ENCODE results near the gene POTEB3. TPM values are rescaled to one million over a fixed set of nuclear protein-coding genes. Genes with fewer than 3 reads are reported as not detected.
"Not testable (repeated sequence)": the region's sequence is repeated elsewhere in the genome, so short reads cannot be mapped to it uniquely, and the experiment has no call there.

POTEB3 gene
- total RNA-seq: not detected

DNA sequence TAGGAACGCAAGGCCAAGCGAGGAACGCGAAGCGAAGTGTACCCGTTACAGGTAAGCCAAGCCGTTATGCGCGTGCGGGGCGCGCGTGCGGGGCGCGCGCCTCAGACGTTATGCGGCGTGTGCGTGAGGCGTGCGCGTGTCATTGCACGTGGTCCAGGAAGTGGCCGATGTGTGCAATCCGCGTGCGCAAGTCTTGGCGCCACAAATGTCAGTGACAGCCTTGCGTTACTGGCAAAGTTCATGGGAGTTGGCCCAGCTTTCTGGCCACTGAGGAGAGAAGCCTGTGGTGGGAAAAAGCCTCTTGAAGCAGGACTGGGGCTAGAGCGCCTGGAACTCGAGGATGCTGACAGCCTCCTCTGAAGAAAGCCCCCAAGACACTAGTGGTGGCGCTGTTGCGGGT is at the start of gene POTEB3:
TSS of gene POTEB3 (minus strand) at position 101 of the 400 bp plus-strand sequence. CDS start 488 bp downstream, outside the sequence.
- H3K4me3 Mint-ChIP-seq; H3K9me3 Mint-ChIP-seq; intact Hi-C loops (cut with micrococcal nuclease); DNase-seq; POLR2A ChIA-PET; H3K27me3 Mint-ChIP-seq; H3K36me3 Mint-ChIP-seq; H3K4me1 Mint-ChIP-seq (ENCODE audit: low read depth); CTCF ChIA-PET; H3K27ac Mint-ChIP-seq: not testable (repeated sequence)

DNA sequence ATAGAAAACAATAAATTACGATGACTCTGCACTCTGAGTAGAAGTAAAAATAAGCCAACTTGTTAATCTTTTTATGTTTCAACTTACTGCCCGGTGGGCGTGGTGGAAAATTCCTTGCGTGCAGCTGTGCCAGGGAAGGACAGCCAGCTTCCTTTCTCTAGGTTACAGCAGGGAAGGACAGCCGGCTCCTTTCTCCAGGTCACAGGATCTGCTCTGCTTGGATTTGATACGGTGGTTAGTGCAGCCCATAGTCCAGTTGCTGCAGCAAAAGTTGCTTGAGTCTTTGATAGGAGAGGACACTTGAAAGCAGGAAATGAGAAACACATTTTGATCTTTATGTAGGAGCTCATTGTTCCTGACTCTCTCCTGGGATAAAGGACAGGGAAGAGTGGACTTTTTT is 13.4 kb upstream of the POTEB3 start:
- H3K27me3 Mint-ChIP-seq; H3K4me3 Mint-ChIP-seq; intact Hi-C loops (cut with micrococcal nuclease); CTCF ChIA-PET; H3K27ac Mint-ChIP-seq; H3K9me3 Mint-ChIP-seq; POLR2A ChIA-PET; H3K4me1 Mint-ChIP-seq (ENCODE audit: low read depth); DNase-seq; H3K36me3 Mint-ChIP-seq: not testable (repeated sequence)

DNA sequence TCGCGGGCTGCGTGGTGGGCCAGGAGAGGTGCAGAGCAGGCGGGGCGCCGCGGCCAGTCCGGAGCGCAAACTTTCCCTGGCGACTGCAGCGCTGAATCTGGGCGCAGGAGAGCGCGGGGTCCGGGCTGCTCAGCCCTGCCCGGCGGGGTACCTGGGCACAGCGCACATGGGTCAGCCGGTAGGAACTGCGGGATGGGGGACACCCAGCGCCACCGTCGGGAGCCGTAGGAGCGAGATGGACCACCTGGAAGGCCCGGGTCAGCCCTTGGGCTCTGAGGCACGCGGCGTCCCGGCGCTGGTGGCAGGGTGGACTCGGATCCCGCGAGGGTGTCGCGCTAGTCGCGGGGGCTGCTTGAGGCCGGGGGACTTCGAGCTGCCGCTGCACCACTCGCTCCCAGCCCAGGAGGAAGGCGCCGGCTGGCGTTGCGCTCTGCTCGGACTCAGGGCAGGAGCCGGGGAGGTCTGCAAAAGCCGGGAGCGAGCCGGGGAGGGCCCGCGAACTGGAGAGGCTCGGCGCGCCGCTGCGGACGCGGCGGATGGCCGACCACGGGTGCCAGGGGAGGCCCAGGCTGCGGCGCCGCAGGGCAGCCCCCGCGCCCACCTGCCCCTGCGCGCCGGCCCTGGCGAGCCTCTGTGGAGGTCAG is 11.7 kb upstream of the POTEB3 start:
- CTCF ChIA-PET; H3K36me3 Mint-ChIP-seq; DNase-seq; H3K4me3 Mint-ChIP-seq; intact Hi-C loops (cut with micrococcal nuclease); H3K27ac Mint-ChIP-seq; POLR2A ChIA-PET; H3K9me3 Mint-ChIP-seq; H3K4me1 Mint-ChIP-seq (ENCODE audit: low read depth); H3K27me3 Mint-ChIP-seq: not testable (repeated sequence)

DNA sequence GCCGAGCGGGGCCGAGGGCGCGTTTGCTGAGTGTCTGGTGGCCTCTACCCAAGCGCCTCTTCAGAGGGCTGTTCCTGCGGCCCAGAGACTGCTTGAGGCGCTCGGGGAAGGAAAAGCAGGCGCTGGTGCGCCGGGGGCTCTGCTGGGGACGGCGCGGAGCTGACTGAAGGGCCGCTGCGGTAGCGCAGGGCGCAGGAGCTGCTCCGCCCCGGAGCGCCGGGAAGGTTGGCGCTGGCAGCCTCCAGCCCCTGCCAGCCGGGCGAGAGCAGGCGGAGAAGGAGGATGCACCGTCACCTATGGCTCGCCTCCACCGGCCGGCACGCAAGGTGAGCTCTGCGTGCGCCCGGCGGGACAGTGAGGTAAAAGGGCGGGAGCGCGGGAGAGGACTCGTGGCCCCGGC is 11.2 kb upstream of the POTEB3 start:
- intact Hi-C loops (cut with micrococcal nuclease); CTCF ChIA-PET; H3K27me3 Mint-ChIP-seq; H3K4me3 Mint-ChIP-seq; H3K36me3 Mint-ChIP-seq; H3K9me3 Mint-ChIP-seq; H3K27ac Mint-ChIP-seq; POLR2A ChIA-PET; DNase-seq; H3K4me1 Mint-ChIP-seq (ENCODE audit: low read depth): not testable (repeated sequence)

DNA sequence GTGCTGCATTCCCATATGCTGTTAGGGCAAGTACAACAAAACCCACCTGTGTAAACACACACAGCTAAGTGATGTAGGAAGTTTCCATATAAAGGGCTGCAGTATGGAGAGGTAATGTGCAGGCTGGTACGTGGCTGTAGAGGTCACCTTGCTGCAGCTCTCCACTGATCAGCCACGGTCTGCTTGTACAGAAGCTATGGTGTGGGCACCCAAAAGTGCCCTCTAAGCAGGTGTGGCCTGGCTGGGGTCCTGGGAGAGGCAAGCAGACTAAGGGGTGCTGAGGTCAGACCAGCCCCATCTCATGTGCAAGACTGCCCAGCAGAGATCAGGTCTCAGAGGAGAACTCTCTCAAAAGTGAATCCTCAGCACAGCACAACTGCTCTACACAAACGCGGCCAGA is 32.9 kb downstream of the POTEB3 start:
- intact Hi-C loops (cut with micrococcal nuclease); H3K4me1 Mint-ChIP-seq (ENCODE audit: low read depth); H3K27me3 Mint-ChIP-seq; H3K4me3 Mint-ChIP-seq; POLR2A ChIA-PET; DNase-seq; H3K36me3 Mint-ChIP-seq; H3K9me3 Mint-ChIP-seq; CTCF ChIA-PET; H3K27ac Mint-ChIP-seq: not testable (repeated sequence)

DNA sequence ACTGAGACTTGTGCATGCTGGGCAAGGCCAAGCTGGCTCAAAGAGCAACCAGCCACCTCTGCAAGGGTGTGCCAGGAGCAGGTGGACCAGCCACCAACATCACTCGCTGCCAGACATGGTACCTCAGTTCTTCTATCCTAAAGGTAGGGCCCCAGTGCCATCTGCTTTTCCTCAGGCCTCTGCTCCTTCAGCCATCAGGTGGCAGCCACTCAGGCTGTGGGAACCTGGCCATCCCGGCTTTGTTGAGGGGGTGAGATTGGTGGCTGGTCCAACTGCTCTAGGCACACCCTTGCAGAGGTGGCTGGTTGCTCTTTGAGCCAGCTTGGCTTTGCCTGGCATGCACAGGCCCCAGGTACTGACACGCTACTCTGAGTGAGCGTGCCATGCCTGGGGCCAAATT is 38.8 kb downstream of the POTEB3 start:
- H3K4me1 Mint-ChIP-seq (ENCODE audit: low read depth): not testable (repeated sequence)

DNA sequence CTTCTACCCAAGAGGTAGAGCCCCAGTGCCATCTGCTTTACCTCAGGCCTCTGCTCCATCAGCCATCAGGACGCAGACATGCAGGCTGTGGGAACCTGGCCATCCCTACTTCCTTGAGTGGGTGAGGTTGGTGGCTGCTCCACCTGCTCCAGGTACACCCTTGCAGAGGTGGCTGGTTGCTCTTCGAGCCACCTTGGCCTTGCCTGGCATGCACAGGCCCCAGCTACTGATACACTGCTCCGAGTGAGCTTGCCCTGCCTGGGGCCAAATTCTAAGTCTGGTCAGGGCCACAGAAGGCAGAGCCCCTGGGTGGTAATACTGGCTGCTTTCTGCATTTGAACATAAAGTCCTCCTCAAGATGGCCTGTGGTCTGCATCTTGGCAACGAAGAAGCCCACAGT is 41.2 kb downstream of the POTEB3 start:
- H3K36me3 Mint-ChIP-seq; H3K27me3 Mint-ChIP-seq; DNase-seq; H3K4me1 Mint-ChIP-seq (ENCODE audit: low read depth); H3K4me3 Mint-ChIP-seq; intact Hi-C loops (cut with micrococcal nuclease); H3K9me3 Mint-ChIP-seq; POLR2A ChIA-PET; H3K27ac Mint-ChIP-seq; CTCF ChIA-PET: not testable (repeated sequence)

More for the DNA sequence above, 38.8 kb downstream of the POTEB3 start:
- H3K27me3 Mint-ChIP-seq; CTCF ChIA-PET; H3K36me3 Mint-ChIP-seq; POLR2A ChIA-PET; DNase-seq; H3K4me3 Mint-ChIP-seq; H3K27ac Mint-ChIP-seq; H3K9me3 Mint-ChIP-seq; intact Hi-C loops (cut with micrococcal nuclease): not testable (repeated sequence)

DNA sequence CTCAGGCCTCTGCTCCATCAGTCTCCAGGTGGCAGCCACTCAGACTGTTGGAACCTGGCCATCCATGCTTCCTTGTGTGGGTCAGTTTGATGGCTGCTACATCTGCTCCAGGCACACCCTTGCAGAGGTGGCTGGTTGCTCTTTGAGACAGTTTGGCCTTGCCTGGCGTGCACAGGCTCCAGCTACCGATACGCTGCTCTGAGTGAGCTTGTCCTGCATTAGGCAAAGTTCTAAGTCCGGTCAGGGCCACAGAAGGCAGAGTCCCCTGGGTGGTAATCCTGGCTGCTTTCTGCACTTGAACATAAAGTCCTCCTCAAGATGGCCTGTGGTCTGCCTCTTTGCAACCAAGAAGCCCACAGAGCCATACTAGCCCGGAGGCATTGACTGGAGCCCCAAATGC is 41.8 kb downstream of the POTEB3 start:
- H3K27ac Mint-ChIP-seq; POLR2A ChIA-PET; intact Hi-C loops (cut with micrococcal nuclease): not testable (repeated sequence)

DNA sequence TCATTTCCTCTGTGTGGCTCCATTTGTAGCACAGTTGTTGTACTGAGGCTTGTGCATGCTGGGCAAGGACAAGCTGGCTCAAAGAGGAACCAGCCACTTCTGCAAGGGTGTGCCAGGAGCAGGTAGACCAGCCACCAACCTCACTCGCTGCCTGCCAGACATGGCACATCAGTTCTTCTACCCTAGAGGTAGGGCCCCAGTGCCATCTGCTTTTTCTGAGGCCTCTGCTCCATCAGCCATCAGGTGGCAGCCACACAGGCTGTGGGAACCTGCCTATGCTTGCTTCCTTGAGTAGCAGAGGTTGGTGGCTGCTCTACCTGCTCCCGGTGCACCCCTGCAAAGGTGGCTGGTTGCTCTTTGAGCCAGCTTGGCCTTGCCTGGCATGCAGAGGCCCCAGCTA is 42.6 kb downstream of the POTEB3 start:
- H3K4me3 Mint-ChIP-seq; H3K4me1 Mint-ChIP-seq (ENCODE audit: low read depth); H3K9me3 Mint-ChIP-seq; intact Hi-C loops (cut with micrococcal nuclease); H3K27ac Mint-ChIP-seq; H3K36me3 Mint-ChIP-seq; POLR2A ChIA-PET; H3K27me3 Mint-ChIP-seq; DNase-seq; CTCF ChIA-PET: not testable (repeated sequence)

More for the DNA sequence above, 41.8 kb downstream of the POTEB3 start:
- H3K27me3 Mint-ChIP-seq; H3K4me3 Mint-ChIP-seq; H3K4me1 Mint-ChIP-seq (ENCODE audit: low read depth); CTCF ChIA-PET; DNase-seq; H3K9me3 Mint-ChIP-seq; H3K36me3 Mint-ChIP-seq: not testable (repeated sequence)

DNA sequence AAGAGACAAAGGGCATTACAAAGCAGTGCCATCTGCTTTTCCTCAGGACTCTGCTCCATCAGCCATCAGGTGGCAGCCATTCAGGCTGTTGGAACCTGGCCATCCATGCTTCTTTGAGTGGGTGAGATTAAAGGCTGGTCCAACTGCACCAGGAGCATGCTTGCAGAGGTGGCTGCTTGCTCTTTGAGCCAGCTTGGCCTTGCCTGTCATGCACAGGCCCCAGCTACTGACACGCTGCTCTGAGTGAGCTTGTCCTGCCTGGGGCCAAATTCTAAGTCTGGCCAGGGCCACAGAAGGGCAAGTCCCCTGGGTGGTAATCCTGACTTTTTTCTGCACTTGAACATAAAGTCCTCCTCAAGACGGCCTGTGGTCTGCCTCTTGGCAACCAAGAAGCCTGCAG is 43.1 kb downstream of the POTEB3 start:
- H3K4me1 Mint-ChIP-seq (ENCODE audit: low read depth); CTCF ChIA-PET; H3K9me3 Mint-ChIP-seq; POLR2A ChIA-PET; H3K4me3 Mint-ChIP-seq; H3K27ac Mint-ChIP-seq; H3K36me3 Mint-ChIP-seq; H3K27me3 Mint-ChIP-seq; intact Hi-C loops (cut with micrococcal nuclease); DNase-seq: not testable (repeated sequence)

DNA sequence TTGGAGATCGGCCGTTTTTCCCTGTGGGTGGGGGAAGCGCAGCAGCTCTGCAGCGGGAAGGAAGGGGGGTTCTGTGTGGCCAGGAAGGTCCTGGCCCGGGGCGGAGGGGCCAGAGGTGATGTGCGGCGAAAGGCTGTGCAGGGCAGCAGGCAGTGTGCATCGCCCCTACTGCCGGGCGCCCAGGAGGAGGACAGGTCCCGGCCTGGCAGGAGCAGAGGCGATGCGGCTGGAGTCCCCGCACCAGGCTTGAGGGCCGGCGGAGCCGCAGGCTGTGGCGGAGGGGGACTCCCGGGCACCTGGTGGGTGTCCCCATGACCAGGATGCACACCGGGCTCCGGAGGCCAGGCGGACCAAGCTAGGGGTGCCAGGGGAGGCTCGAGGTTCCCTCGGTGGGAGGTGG is 54.3 kb downstream of the POTEB3 start:
- H3K4me1 Mint-ChIP-seq (ENCODE audit: low read depth); CTCF ChIA-PET; H3K36me3 Mint-ChIP-seq; DNase-seq; H3K27me3 Mint-ChIP-seq; H3K9me3 Mint-ChIP-seq; POLR2A ChIA-PET; H3K27ac Mint-ChIP-seq; H3K4me3 Mint-ChIP-seq; intact Hi-C loops (cut with micrococcal nuclease): not testable (repeated sequence)

DNA sequence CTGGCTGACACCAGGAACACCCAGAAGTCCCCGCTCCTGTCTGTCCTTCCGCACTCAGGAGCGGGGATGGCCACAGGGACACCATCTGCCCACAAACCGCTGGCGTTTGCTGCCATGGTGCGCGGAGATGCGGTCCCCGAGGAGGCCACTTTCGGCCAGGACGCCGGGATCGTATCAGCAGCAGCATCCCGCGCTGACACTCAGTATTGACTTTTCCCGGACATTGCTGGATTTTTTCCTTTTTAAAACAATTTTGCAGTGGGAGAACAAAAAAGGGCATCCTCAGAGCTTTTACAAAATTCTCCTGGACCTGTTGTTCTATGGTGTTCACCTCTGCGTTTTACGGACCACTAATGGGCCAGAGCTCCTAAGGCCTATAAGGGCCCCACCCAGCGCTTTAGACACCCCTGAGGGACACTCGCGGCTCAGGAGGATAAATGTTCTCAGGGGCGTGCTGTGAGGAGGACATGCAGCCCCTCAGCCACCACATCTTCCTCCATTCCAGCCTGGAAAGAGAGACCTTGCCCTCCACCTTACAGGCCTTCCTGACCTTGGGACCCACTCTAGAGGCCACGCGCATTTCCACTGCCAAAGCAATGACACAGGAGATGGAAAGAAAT is 56.3 kb downstream of the POTEB3 start:
- H3K4me3 Mint-ChIP-seq; intact Hi-C loops (cut with micrococcal nuclease); H3K27ac Mint-ChIP-seq; H3K9me3 Mint-ChIP-seq; H3K4me1 Mint-ChIP-seq (ENCODE audit: low read depth); CTCF ChIA-PET; DNase-seq; H3K27me3 Mint-ChIP-seq; H3K36me3 Mint-ChIP-seq; POLR2A ChIA-PET: not testable (repeated sequence)

DNA sequence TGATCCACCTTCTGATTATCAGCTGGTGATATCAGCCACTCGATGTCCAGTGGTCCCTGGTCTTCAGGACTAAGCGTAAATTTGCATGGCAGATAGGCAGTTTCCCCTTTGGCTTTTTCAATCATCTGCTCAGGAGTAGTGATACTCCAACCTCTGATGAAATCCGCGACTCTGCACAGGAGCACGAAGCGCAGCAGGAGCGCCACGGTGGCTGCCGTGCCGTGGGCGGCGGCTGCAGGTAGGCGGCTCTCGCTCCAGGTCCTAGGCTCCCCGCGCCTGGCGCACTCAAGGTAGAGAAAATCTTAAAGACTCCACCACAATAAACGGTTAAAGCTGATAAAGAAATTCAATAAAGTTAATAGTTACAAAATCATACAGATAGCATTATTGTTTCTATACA is 66.6 kb downstream of the POTEB3 start:
- H3K36me3 Mint-ChIP-seq; H3K9me3 Mint-ChIP-seq; H3K27ac Mint-ChIP-seq; DNase-seq; H3K4me1 Mint-ChIP-seq (ENCODE audit: low read depth); POLR2A ChIA-PET; intact Hi-C loops (cut with micrococcal nuclease); CTCF ChIA-PET; H3K4me3 Mint-ChIP-seq; H3K27me3 Mint-ChIP-seq: not testable (repeated sequence)

All from activated CD4-positive, alpha-beta memory T cell treated with anti-CD3 and anti-CD28 coated beads for 36 hours (primary cell).